GM18508 (cell line): ENCODE data around the gene ARHGEF40.
A peak's percentile ranks its signal among the peaks of the same experiment; 100 is the strongest.

ENCODE experiments used
- ATAC-seq: cut with Tn5 transposase; IDR thresholded peaks from one replicate; pipeline ENCODE4 v1.9.1; 2021; ENCODE audit warnings: moderate number of reproducible peaks; ENCODE audit not compliant: insufficient read depth, unreplicated experiment

ARHGEF40 gene

DNA sequence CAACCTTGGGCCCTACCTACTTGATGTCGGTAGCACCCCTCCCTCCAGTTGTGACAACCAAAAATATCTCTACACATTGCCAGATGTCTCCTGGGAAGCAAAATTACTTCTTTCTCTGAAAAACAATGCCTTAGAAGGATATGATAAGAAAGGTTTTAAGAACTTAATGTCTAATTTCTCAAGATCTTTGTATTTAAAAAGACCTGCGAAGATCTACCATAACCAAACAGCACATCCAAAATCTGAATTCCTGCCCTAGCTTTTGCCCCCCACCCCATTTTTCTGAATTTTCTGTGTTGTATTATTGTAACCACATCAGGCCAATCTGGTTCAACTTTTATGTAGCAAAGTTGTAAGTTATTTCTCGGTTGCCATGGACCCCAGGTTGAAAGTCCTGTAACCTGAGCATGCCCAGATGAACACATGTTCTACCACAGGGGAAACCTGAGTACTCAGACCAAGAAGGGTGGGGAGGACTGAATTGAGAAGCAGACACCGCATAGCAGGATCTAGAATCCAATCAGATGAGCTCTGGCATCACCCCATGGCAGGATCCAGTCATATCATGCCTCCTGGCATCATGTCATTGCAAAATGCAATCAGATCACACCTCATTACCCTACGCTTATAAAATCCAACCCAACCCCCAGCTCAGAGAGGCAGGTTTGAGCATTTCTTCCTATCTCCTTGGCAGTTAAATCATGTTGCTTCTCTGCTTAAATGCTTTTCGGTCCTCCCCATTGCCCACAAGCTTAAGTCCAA lies 39.5 kb downstream of the ARHGEF40 start:
- peak; percentile 83 for ATAC-seq

DNA sequence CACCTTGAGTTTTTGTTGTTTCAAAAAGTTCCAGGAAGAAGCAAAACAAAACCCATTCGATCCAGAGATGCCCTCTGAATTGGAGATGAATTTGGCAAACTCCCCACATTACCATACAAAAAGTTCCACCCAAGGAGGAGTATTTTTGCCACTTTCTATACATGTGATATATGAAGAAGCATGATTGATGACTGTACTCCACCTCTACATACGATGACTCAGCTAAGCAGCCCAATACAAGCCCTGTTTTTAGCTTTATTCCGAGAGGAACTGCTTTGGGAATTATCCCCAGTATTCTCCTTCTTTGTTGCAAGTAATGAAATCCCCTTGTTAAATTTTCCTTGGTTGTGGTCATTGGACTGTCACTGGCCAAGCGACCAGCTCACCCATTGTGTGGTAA lies 42.2 kb downstream of the ARHGEF40 start:
- ATAC-seq: no peak

- ATAC-seq: no peak
These were observed 43.3 kb downstream of the ARHGEF40 start for GRCh38 chr14:21113369-21113768.

DNA sequence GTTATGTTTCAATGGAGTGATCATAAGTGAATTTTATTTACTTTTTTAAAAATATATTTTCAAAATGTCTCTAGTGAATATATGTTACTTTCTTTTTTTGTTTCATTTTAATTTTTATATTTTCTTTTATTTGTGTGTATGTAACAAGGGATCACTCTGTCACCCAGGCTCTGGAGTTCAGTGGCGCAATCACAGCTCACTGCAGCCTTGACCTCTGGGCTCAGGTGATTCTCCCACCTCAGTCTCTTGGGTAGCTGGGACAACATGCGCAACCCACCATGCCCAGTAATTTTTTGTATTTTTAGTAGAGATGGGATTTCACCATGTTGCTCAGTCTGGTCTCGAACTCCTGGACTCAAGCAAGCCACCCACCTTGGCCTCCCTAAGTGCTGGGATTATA lies 48.8 kb downstream of the ARHGEF40 start:
- ATAC-seq: no peak

DNA sequence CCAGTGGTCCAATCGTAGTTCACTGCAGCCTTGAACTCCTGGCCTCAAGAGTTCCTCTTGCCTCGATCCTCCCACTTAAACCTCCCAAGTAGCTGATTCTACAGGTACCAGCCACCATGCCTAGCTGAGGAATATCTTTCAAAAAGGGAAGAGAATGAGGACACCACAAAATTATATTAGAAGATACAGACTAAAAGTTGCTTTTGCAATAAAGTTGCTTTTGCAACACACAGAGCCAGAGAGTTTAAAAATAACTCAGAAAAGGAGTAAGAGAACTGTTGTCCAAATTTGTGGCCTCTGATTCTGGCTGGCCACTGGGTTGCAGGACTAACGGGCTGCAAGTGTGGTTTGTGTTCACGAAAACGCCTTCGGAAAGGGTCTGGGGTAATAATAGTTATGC lies 50.6 kb downstream of the ARHGEF40 start:
- no peak for ATAC-seq

DNA sequence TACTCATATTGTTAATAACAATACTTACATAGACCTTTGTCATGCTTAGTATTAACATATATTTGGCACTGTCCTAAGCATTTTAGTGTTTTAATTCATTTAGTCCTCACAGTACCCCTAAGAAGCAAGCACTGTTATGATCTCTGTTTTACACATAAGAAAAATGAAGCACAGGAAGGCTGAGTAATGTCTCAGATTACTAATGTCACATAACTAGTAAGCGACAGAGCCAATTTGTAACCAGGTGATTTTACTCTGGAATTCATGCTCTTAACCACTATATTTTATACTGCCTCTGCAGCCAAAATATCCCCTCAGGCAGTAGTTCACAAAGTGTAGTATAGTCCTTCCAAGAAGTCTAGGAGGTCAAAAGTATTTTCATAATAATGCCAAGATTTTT lies 51.0 kb downstream of the ARHGEF40 start:
- ATAC-seq: no peak

- ATAC-seq: no peak
These were observed 53.3 kb downstream of the ARHGEF40 start for GRCh38 chr14:21123429-21123828.

DNA sequence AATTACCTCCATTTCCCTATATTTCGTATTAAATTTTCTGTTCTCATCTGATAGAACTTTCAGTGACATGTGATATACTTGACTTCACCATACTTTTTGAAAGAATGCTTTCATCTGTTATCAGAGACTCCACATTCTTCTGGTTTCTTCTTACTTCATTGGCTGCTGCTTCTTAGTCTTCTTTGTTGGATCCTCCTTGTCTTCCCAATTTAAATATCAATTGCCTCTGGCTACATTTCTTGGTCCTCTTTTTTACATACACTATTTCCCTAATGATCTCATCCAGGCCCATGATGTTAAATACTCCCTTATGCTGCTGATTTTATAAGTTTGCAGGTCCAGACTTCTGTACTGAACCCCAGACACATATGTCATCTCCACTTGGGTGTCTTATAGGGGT lies 63.8 kb downstream of the ARHGEF40 start:
- ATAC-seq: no peak

DNA sequence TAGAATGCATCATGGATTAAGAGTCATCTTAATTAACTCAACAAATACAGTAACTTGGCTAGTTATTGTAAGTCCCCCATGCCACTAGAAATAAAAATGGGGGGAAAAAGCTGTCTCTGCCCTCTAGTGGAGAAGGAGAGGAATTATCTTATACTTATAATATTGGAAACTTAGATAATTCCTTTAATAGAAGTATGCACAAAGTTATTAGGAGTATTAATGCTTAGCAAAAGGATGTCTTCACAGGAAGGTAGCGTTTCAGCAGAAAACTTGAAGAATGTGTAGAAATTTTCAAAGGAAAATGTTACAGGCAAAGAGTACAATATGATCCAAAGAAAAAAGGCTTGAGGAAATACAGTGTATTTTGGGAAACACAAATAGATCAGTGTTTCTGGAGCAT lies 65.9 kb downstream of the ARHGEF40 start:
- no peak for ATAC-seq
